GM13977 (cell line): ENCODE data around the gene RNU6-7.
A peak's percentile ranks its signal among the peaks of the same experiment; 100 is the strongest.

ENCODE experiments used
- DNase-seq: peaks from one replicate; pipeline ENCODE4 v3.0.0; 2012; ENCODE audit warnings: low spot score
- in situ Hi-C: fragments of 300-500 bp; cut with MboI; formaldehyde crosslinking; loops from one replicate; pipeline ENCODE4 v1.12.0; 2022; ENCODE audit warnings: low sequenced_read_pairs, low pct_unique_long_range_greater_than_20kb, mixed read lengths, inconsistent platforms; ENCODE audit not compliant: unreplicated experiment
- TF ChIP-seq, protein P1 (sequence below): IDR thresholded peaks from 2 replicates; pipeline ENCODE4 v1.5.1; 2012; ENCODE audit warnings: mild to moderate bottlenecking, control low read depth; ENCODE audit not compliant: insufficient read depth; ENCODE audit errors: extremely low read depth, missing control alignments

Gene RNU6-7

GRCh38 chr14:32226056-32226455, 24.2 kb downstream of the RNU6-7 start:
- no peak for DNase-seq
- TF ChIP-seq, protein P1, sequence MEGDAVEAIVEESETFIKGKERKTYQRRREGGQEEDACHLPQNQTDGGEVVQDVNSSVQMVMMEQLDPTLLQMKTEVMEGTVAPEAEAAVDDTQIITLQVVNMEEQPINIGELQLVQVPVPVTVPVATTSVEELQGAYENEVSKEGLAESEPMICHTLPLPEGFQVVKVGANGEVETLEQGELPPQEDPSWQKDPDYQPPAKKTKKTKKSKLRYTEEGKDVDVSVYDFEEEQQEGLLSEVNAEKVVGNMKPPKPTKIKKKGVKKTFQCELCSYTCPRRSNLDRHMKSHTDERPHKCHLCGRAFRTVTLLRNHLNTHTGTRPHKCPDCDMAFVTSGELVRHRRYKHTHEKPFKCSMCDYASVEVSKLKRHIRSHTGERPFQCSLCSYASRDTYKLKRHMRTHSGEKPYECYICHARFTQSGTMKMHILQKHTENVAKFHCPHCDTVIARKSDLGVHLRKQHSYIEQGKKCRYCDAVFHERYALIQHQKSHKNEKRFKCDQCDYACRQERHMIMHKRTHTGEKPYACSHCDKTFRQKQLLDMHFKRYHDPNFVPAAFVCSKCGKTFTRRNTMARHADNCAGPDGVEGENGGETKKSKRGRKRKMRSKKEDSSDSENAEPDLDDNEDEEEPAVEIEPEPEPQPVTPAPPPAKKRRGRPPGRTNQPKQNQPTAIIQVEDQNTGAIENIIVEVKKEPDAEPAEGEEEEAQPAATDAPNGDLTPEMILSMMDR, result no peak
- in situ Hi-C loops, result no loop called here

DNA sequence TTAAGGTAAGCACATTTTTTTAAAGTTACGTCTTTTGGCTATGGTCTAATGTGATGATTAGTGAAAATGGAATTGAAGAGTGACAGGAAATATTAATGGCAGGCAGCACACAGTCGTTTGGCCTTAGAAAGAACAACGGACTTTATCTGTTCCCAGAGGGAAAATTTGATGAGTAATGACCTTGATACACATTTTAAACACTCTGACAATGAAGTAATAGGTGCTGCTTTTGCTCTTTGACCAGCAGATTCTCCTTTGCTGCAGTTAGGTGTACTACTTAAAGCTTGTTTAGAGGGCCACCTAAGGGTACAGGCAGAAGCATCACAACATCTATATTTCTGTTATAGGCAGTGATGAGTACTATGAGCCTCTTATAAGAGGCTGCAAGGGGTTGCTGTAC, 28.3 kb downstream of the RNU6-7 start:
- DNase-seq, result no peak
- in situ Hi-C loops, result no loop called here
- TF ChIP-seq, protein P1, result peak; percentile 20

DNA sequence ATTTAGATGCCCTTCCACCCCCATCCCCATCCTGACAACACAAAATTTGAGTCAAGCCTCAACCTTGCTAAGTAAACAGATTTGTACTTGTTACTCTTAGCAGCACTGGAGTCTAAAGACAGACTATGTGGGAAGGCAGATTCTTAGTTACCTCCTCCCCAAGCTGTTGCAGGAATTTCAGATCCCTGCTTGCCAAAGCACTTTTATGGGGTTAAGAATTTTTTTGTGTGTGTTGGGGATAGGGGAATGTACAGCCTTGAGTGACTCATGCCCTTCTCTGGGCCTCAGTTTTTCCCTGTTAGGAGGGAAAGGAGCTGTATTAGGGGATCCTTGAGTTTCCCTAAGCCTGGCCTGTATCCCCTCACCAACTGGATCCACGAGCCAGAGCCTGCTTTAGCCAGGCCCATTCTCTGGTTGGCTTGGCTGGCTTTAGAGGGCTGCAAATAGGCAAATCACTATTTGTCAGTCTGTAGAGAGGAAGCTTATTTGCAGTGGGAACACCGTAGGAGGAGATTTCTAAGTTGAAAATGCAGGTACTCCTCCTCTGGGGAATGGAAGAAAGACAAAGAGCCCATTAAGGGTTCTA, 28.9 kb downstream of the RNU6-7 start:
- TF ChIP-seq, protein P1, result no peak
- in situ Hi-C loops, result no loop called here
- DNase-seq, result no peak

DNA sequence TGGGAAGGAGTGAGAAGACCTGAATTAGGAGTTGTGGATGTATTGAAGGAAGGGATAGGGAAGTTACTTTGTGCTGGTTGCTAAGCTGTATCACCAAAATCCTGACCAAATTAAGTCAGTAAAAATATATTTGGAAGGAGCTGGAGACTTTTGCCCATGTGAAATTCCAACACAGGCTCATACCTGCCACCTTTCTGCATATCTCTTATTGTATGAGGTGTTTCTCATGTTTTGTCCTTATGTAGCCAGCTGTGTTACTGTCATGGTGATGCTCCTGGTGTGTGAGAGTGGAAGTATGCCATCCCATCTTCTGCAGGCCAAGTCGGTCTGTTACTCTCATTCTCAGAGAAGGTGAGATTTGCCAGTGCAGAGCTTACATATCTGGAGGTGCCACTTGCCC, 30.6 kb downstream of the RNU6-7 start:
- in situ Hi-C loops, result no loop called here
- TF ChIP-seq, protein P1, result no peak
- no peak for DNase-seq

DNA sequence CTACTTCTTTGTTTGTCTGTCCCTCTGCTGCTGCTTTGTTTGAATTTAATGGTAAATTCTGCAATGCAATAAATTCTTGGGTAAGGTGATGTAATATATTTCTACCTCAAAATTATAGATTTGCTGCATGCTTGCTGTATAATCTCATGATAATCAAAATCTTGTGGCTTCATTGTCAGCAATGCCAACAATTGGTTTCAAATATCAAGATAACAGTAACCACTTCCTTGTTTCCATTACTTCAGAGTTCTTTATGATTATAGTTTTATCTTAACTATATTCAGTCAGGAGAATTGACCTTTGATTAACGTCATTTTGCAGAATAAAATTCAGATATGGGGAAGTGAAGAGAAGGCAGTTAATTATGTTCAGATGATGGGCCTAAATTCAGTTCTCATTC, 31.4 kb downstream of the RNU6-7 start:
- in situ Hi-C loops, result no loop called here
- TF ChIP-seq, protein P1, result no peak
- no peak for DNase-seq

DNA sequence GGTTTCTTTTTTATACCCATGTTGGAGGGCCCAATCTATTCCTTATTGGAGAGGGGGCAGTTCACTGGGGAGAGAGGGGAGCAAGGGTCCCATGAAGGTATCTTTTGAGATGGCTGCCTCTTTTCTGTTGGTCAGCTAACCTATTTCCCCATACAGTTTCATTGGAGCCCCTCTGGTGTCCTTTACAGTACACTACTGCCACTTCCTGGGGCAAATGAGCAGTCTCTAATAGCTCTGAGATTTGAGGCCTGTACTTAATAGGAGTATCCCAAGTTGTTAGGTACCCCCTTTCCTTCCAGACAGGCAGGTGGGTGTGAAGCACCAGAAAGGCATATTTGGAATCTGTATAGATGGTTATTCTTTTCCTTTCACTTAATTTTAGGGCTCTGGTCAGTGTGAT, 42.6 kb downstream of the RNU6-7 start:
- DNase-seq, result no peak
- in situ Hi-C loops, result no loop called here
- TF ChIP-seq, protein P1, result peak; percentile 19

DNA sequence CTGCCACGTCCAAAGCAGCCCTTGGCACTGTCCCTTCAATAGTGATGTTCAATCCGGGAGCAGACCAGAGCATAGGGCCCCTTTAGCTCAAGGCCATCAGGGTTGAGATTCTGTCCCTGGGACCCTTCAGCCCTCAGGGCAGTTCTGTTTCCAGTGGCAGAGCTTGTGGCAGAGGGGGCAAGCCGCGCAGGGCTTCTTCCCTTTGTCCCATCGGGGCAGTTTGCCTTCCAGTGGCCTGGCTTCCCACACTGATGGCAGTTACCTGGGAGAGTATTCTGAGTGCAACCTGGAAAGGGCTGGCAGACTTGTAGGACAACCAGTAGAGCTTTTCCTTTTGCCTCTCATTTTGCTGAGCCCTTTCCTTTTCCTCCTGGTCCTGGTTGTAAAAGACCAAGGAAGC, 44.9 kb downstream of the RNU6-7 start:
- no peak for DNase-seq
- TF ChIP-seq, protein P1, result no peak
- in situ Hi-C loops, result no loop called here
